GM21515 (cell line): Measurements from ENCODE around the gene APLNR.
A peak's percentile ranks its signal among the peaks of the same experiment; 100 is the strongest.
"Not testable (repeated sequence)": the region's sequence is repeated elsewhere in the genome, so short reads cannot be mapped to it uniquely, and the experiment has no call there.

ENCODE experiments used
- ATAC-seq: cut with Tn5 transposase; IDR thresholded peaks from one replicate; pipeline ENCODE4 v1.9.1; 2021; ENCODE audit not compliant: unreplicated experiment

APLNR gene

DNA sequence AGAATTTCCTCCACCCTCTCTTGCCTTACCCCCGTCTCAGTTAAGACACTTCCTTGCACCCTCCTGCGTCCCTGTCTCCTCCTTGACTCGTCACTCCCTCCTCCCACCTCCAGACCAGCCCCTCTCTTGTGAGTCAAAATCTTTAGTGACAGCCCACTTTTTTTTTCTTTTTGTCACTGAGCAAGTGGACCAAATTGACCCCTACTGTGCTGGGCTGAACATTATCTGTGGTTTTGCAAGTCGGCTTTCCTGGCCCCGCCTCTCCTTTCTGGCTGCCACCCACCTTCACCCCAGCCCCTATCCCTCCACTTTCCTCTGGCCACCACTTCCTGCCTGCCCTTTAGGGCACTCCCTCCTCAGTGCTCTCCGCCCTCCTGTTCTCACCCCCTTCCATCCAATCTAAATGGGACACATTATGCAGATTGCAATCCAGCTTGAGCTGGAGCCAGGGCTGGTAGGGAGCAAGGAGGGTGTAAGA is at the start of gene APLNR:
Gene APLNR (minus strand): TSS at position 47 of the 478 bp plus-strand sequence. CDS start 246 bp downstream, outside the sequence.
- ATAC-seq: no peak

DNA sequence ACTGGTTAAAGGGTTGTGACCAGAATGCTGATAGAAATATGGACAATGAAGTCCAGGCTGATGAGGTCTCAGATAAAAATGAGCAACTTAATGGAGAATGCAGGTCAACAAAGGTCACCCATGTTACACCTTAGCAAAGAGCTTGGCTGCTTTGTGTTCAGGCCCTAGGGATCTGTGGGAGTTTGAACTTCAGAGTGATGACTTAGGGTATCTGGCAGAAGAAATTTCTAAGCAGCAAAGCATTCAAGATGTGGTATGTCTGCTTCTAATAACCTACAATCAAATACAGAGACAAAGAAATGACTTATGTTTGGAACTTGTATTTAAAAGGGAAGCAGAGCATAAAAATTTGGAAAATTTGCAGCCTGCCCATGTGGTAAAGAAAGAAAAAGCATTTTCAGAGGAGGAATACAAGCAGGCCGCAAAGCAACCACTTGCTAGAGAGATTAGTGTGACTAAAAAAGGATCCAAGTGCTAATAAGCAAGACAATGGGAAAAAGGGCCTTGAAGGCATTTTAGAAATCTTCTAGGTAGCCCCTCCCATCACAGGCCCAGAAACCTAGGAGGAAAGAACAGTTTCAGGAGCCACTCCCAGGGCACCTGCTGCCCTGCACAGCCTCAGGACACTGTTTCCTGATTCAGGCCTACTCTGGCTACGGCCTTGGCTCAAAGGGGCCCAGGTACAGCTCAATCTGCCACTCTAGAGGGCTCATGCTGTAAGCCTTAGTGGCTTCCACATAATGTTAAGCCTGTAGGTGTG is 46.4 kb upstream of the APLNR start:
- ATAC-seq: no peak

- not testable (repeated sequence) for ATAC-seq
Measured at GRCh38 chr11:57281546-57281945, 44.5 kb upstream of the APLNR start.

DNA sequence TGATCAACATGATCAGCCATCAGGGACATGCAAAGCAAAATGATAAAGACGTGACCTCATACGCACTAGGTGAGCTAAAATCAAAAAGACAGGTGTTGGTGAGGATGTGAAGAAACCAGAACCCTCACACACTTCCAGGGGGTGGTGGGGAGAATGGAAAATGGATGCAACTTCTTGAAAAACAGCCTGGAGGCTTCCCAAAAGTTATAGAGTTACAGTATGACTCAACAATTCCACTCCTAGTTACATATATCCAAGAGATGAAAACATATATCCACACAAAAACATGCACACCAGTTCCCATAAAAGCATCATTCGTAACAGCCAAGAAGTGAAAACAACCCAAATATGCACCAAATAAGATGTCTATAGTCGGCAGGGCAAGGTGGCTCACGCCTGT is 42.1 kb upstream of the APLNR start:
- ATAC-seq: no peak

DNA sequence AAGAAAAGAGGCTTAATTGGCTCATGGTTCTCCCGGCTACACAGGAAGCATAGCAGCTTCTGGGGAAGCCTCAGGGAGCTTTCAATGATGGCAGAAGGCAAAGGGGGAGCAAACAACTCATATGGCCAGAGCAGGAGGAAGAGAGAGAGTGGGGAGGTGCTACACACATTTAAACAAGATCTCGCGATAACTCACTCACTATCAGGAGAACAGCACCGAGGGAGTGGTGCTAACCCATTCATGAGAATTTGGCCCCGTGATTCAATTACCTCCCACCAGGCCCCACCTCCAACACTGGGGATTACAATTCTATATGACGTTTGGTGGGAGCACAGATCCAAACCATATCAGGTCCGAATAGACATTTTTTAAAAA is 41.7 kb upstream of the APLNR start:
- no peak for ATAC-seq

DNA sequence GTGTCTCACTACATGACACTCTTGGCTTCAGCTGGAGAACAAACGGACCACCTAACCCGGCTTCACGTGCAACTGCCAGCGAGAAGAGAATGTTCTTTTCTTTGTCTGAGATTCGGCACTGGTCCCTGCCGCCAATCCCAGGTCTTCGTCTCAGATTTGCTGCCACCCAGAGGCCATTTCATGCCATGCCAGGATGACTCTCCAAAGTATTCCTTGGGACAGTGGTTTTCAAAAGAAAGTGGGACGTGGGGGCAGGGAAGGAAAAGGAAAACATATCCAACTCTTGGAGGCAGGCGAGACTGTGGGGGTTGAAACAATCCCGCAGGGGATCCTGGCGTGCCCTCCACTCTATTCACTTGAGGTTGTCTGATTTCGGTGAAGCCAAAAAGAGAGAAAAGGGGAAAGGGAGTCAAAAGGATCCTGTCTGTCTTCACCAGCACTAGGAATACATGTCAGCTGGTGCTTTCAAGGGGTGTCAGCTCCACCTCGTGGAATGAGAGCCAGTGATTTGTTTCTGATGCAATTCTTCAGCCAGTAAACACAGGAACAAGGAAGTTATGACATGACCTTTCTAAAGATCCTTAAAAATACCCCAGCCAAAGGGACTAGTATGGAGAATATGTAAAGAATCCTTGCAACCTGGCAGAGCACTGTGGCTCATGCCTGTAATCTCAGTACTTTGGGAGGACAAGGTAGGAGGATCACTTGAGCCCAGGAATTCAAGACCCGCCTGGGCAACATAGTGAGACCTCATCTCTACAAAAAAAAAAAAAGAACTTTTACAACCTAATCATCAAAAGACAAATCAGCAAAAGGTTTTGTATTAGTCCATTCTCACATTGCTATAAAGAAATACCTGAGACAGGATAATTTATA is 41.0 kb upstream of the APLNR start:
- ATAC-seq: peak; percentile 85

- ATAC-seq: no peak
Measured at GRCh38 chr11:57276971-57277675, 40.1 kb upstream of the APLNR start.

- ATAC-seq: no peak
Measured at GRCh38 chr11:57276169-57276970, 39.3 kb upstream of the APLNR start.

DNA sequence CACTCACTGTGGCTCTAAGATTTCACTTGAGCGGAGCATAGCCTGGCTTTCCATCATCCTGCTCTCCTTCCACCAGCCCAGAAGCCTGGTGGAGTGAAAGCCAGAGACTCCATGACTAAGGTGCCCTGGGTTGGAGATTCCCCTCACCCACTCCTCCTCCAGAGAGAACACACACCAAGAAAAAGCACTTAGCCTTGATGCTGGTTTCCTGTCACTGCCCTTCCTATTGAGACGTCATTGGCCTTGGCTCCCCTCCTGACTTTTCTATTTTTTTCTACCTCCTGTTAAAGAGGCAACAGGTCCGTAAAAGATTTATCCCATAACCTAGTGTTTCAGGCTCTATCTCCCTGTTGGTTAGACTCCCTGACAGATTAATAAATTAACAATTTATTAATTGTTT is 38.5 kb upstream of the APLNR start:
- no peak for ATAC-seq

DNA sequence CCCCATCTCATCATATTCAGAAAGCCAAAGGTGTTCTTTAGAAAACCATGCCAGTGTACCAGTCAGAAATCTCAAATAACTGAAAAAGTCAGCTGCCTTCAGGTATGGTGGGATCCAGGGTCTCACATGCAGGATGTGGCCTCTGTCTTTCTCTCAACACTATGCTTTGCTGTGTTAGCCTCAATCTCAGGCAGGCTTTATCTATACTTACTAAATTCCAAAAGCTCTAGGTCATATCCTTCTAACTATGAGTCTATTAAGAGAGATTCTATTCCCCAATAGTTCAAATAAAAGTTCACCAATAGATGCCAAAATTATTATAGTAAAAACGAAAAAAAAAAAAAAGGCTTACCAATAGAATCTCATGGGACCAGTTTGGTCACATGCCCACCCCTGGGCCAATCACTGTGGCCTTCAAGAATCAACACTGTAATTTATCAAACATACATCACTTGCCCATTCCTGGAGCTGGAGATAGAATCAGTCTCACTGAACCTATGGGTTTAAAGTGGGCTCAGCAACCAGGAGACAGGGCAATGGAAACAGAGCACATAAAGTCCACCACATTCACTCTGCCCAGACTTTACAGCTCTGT is 38.0 kb upstream of the APLNR start:
- ATAC-seq: no peak

- no peak for ATAC-seq
Measured at GRCh38 chr11:57273448-57274058, 36.5 kb upstream of the APLNR start.

DNA sequence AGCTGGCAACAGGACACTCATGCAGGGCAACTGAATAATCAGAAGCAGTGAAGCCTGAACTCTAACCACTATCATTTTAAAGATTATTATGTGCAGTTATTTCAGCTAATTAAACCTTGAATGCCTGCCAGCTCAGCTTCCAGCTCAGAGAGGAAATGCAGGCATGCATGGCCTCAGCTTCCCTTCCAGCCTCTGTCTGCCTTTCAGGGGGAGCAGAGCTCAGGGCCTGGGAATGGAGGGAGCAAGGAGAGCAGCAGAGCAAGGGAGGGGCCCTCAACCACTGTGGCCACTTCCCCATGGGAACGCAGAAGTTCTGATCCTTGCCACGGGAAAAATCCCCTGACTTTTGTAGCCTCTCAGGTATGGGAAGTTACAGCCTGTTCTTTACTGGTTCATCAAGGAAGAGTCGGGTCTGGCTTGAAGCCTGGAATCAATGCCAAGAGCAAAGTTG is 32.5 kb upstream of the APLNR start:
- no peak for ATAC-seq

DNA sequence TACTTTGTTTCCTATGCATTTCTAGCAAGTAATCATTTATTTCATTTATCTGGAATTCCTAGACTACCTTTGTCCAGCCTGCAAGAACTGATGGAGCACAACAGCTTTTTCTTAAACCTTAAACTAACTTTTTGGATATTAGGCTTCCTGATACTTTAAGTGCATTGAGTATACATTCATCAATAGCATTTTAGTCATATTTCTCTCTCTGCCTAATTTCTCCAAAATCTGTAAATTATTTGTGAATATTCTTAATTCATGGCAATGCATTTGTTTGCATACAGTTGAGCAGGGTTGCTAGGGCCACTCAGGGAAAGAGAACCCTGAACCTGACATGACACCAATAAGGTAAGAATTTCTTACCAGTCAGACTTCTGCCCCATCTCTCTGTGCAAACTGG is 29.1 kb upstream of the APLNR start:
- ATAC-seq: no peak

DNA sequence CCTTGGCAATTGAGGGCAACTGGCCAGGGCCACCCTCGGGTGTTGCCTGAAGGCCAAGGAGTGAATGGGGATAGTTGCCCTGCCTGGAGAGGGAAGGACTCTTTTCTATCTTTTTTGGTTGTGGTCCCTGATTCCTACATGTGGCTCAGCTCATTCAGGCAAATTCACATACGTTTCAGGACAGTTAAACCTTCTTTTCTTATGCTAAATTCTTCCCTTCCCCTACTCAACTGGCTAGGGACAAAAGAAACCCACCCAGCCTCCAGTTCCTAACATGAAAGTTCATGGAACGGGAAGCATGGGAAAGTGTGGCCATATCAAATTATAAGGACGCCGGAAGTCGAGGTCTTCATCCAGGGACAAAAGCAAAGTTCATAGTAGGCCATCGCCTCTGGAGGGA is 26.3 kb upstream of the APLNR start:
- no peak for ATAC-seq

- ATAC-seq: no peak
Measured at GRCh38 chr11:57262157-57262556, 25.1 kb upstream of the APLNR start.

- ATAC-seq: no peak
Measured at GRCh38 chr11:57260937-57261783, 24.1 kb upstream of the APLNR start.

GRCh38 chr11:57256119-57256518 is 19.1 kb upstream of the APLNR start:
- ATAC-seq: no peak

GRCh38 chr11:57255618-57256017 is 18.6 kb upstream of the APLNR start:
- ATAC-seq: no peak

DNA sequence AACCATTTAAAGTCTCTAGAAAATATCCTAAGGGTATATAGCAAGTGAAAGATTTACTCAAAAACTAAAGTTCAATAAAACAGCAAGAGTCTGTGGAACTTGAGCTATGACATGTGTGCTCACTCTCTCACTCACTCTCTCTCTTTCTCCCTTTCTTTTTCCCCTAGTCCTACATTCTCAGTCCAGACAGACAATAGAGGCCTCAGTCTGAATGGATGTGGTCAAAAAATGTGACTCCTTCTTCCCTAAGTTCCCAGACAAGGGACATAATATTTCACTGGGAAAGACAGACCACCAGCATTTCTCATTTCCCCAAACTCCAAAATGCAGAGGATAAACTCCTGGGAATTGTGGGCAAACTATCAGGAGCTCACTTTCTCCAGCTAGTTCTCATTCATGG is 17.6 kb upstream of the APLNR start:
- no peak for ATAC-seq
